H1 (cell line): ENCODE measurements around the gene ADIPOR2. TPM values are rescaled to one million over a fixed set of nuclear protein-coding genes. Genes with fewer than 3 reads are reported as not detected.

ENCODE experiments used
- CHD7 ChIP-seq: fragments of 300-600 bp; sonication (generic); IDR thresholded peaks from 2 replicates; pipeline ENCODE4 v1.7.1; 2012; ENCODE audit warnings: low read length, moderate library complexity, mild to moderate bottlenecking, inconsistent platforms; ENCODE audit not compliant: insufficient replicate concordance
- EP300 ChIP-seq, 2 experiments: IDR thresholded peaks; 1 replicate in 1 of 2; 2 replicates in 1 of 2; pipeline ENCODE4 v1.6.1; 2011 to 2012; ENCODE audit warnings: low read depth in 2 of 2, low read length in 2 of 2, mild to moderate bottlenecking in 2 of 2, borderline replicate concordance in 1 of 2, inconsistent platforms in 1 of 2, moderate library complexity in 1 of 2
- MAFK ChIP-seq: IDR thresholded peaks from 2 replicates; pipeline ENCODE4 v1.6.1; 2012; ENCODE audit warnings: low read depth, mild to moderate bottlenecking, improper control_type of control experiment, low read length
- SIX5 ChIP-seq: IDR thresholded peaks from 2 replicates; pipeline ENCODE4 v1.6.1; 2011; ENCODE audit warnings: mild to moderate bottlenecking, low read depth, low read length
- polyA plus RNA-seq, 7 experiments: library from polyadenylated mRNA; depleted of rRNA in 3 of 7; stranded (reverse) in 5 of 7; unstranded in 2 of 7; fragments of >200 nt in 5 of 7; fragments of 200-250 nt in 2 of 7; gene quantifications; 1 replicate in 5 of 7; 2 replicates in 1 of 7; 4 replicates in 1 of 7; pipeline versions ENCODE4 v1.2.1 to v1.2.3, GENCODE V29; 2011 to 2013; ENCODE audit warnings: missing spikeins in 2 of 7, mixed read lengths in 2 of 7
- total RNA-seq: library from RNA; stranded (reverse); fragmentation: NEBNext Ultra II Directional; extraction: Animal tissue kit (Norgen Biotek cat#: 25700); gene quantifications from 2 replicates; pipeline ENCODE4 v1.2.1, GENCODE V29; 2021

The ADIPOR2 gene
- total and polyA plus RNA-seq, 2 of the 8 experiments (the other 6 are each of a cell fraction or from before 2014, with no cell fraction given), result 17.5 to 50.8 TPM

GRCh38 chr12:1647285-1647669, 43.6 kb upstream of the ADIPOR2 start (continued):
- no peak for TF ChIP-seq CHD7
- TF ChIP-seq MAFK, result no peak
- no peak for TF ChIP-seq EP300 (IDR thresholded peaks at IDR 0.05; ENCODE audit: borderline replicate concordance in 1 of 2, low read depth in 2 of 2, low read length in 2 of 2)
- TF ChIP-seq SIX5, result no peak
